SK-N-SH treated with all-trans-retinoic acid at 6 μM for 48 hours (cell line): ENCODE results near the gene SRBD1.

Experiments used
- ATAC-seq: fragments of 200-7000 bp; cut with Tn5 transposase; 3 replicates; pipeline ENCODE4 v1.9.1; 2020; ENCODE audit warnings: mild to moderate bottlenecking, moderate library complexity
- ARNTL ChIP-seq: fragments of 450-650 bp; formaldehyde crosslinking; IDR thresholded peaks from 2 replicates; pipeline ENCODE4 v1.5.0; 2020; ENCODE audit warnings: low read depth, mild to moderate bottlenecking, moderate library complexity, borderline replicate concordance
- BACH2 ChIP-seq: fragments of 250-450 bp; sonication (Bioruptor Pico); IDR thresholded peaks from 2 replicates; pipeline ENCODE4 v1.9.0; 2021; ENCODE audit warnings: mild to moderate bottlenecking, borderline replicate concordance
- CREB5 ChIP-seq: fragments of 250-450 bp; sonication (Bioruptor Pico); IDR thresholded peaks from 2 replicates; pipeline ENCODE4 v1.5.1; 2020; ENCODE audit warnings: low read depth, mild to moderate bottlenecking, moderate library complexity
- CSDC2 ChIP-seq: fragments of 250-450 bp; sonication (Bioruptor Pico); IDR thresholded peaks from 2 replicates; pipeline ENCODE4 v1.5.0; 2020; ENCODE audit warnings: mild to moderate bottlenecking, moderate library complexity
- CSRNP3 ChIP-seq: fragments of 250-450 bp; sonication (Bioruptor Pico); IDR thresholded peaks from 2 replicates; pipeline ENCODE4 v1.5.1; 2021; ENCODE audit warnings: mild to moderate bottlenecking, moderate library complexity
- ESRRG ChIP-seq: fragments of 250-450 bp; sonication (Bioruptor Pico); IDR thresholded peaks from 2 replicates; pipeline ENCODE4 v1.6.1; 2021; ENCODE audit warnings: mild to moderate bottlenecking
- GLIS3 ChIP-seq: fragments of 250-450 bp; sonication (Bioruptor Pico); IDR thresholded peaks from 2 replicates; pipeline ENCODE4 v1.5.0; 2020; ENCODE audit warnings: mild to moderate bottlenecking, moderate library complexity
- ISL1 ChIP-seq: fragments of 250-450 bp; sonication (Bioruptor Pico); IDR thresholded peaks from 2 replicates; pipeline ENCODE4 v2.1.2; 2022; ENCODE audit warnings: mild to moderate bottlenecking, moderate library complexity
- OSR1 ChIP-seq: fragments of 250-450 bp; sonication (Bioruptor Pico); IDR thresholded peaks from 2 replicates; pipeline ENCODE4 v1.8.0; 2022; ENCODE audit warnings: moderate library complexity, mild to moderate bottlenecking, inconsistent platforms
- POU6F1 ChIP-seq: fragments of 250-450 bp; sonication (Bioruptor Pico); IDR thresholded peaks from 2 replicates; pipeline ENCODE4 v1.8.0; 2021; ENCODE audit warnings: low read depth, mild to moderate bottlenecking, moderate library complexity, borderline replicate concordance
- PPARA ChIP-seq: fragments of 250-450 bp; sonication (Bioruptor Pico); IDR thresholded peaks from 2 replicates; pipeline ENCODE4 v1.5.0; 2020; ENCODE audit warnings: mild to moderate bottlenecking, borderline replicate concordance
- RARB ChIP-seq: fragments of 250-450 bp; sonication (Bioruptor Pico); IDR thresholded peaks from 2 replicates; pipeline ENCODE4 v1.8.0; 2021; ENCODE audit warnings: mild to moderate bottlenecking, moderate library complexity
- SNAI2 ChIP-seq: fragments of 250-450 bp; sonication (Bioruptor Pico); IDR thresholded peaks from 2 replicates; pipeline ENCODE4 v1.5.0; 2020; ENCODE audit warnings: mild to moderate bottlenecking, moderate library complexity
- TCF4 ChIP-seq: fragments of 250-450 bp; sonication (Bioruptor Pico); IDR thresholded peaks from 2 replicates; pipeline ENCODE4 v1.8.0; 2021; ENCODE audit warnings: mild to moderate bottlenecking, moderate library complexity, borderline replicate concordance
- TOX ChIP-seq: fragments of 250-450 bp; sonication (Bioruptor Pico); IDR thresholded peaks from 2 replicates; pipeline ENCODE4 v1.8.0; 2021; ENCODE audit warnings: mild to moderate bottlenecking, moderate library complexity, borderline replicate concordance
- ZC3H10 ChIP-seq: fragments of 250-450 bp; sonication (Bioruptor Pico); IDR thresholded peaks from 2 replicates; pipeline ENCODE4 v1.5.1; 2021; ENCODE audit warnings: mild to moderate bottlenecking, moderate library complexity
- ZFP3 ChIP-seq: fragments of 250-450 bp; sonication (Bioruptor Pico); IDR thresholded peaks from 2 replicates; pipeline ENCODE4 v1.5.0; 2020; ENCODE audit warnings: mild to moderate bottlenecking, moderate library complexity
- ZFP30 ChIP-seq: fragments of 450-650 bp; formaldehyde crosslinking; IDR thresholded peaks from 2 replicates; pipeline ENCODE4 v1.5.0; 2022; ENCODE audit warnings: mild to moderate bottlenecking, moderate library complexity
- ZNF565 ChIP-seq: fragments of 450-650 bp; formaldehyde crosslinking; conservative IDR thresholded peaks from 2 replicates; pipeline ENCODE4 v1.5.0; 2020; ENCODE audit warnings: low read depth, mild to moderate bottlenecking, moderate library complexity
- ZNF70 ChIP-seq: fragments of 450-650 bp; formaldehyde crosslinking; IDR thresholded peaks from 2 replicates; pipeline ENCODE4 v1.5.0; 2020; ENCODE audit warnings: mild to moderate bottlenecking, moderate library complexity
- ZNF8 ChIP-seq: fragments of 450-650 bp; formaldehyde crosslinking; IDR thresholded peaks from 2 replicates; pipeline ENCODE4 v1.5.0; 2020; ENCODE audit warnings: mild to moderate bottlenecking, moderate library complexity
- TF ChIP-seq, protein P1 (sequence below): fragments of 250-450 bp; sonication (Bioruptor Pico); IDR thresholded peaks from 2 replicates; pipeline ENCODE4 v1.5.0; 2020; ENCODE audit warnings: mild to moderate bottlenecking, moderate library complexity
- TF ChIP-seq, protein P2 (sequence below): fragments of 250-450 bp; sonication (Bioruptor Pico); IDR thresholded peaks from 2 replicates; pipeline ENCODE4 v1.8.0; 2020; ENCODE audit warnings: mild to moderate bottlenecking, moderate library complexity, borderline replicate concordance

The SRBD1 gene

GRCh38 chr2:45397292-45397691 lies 213.8 kb downstream of the SRBD1 start (continued):
- TF ChIP-seq, protein P1, sequence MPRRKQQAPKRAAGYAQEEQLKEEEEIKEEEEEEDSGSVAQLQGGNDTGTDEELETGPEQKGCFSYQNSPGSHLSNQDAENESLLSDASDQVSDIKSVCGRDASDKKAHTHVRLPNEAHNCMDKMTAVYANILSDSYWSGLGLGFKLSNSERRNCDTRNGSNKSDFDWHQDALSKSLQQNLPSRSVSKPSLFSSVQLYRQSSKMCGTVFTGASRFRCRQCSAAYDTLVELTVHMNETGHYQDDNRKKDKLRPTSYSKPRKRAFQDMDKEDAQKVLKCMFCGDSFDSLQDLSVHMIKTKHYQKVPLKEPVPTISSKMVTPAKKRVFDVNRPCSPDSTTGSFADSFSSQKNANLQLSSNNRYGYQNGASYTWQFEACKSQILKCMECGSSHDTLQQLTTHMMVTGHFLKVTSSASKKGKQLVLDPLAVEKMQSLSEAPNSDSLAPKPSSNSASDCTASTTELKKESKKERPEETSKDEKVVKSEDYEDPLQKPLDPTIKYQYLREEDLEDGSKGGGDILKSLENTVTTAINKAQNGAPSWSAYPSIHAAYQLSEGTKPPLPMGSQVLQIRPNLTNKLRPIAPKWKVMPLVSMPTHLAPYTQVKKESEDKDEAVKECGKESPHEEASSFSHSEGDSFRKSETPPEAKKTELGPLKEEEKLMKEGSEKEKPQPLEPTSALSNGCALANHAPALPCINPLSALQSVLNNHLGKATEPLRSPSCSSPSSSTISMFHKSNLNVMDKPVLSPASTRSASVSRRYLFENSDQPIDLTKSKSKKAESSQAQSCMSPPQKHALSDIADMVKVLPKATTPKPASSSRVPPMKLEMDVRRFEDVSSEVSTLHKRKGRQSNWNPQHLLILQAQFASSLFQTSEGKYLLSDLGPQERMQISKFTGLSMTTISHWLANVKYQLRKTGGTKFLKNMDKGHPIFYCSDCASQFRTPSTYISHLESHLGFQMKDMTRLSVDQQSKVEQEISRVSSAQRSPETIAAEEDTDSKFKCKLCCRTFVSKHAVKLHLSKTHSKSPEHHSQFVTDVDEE: no peak
- TF ChIP-seq CREB5 (CRISPR knock-in tag) (no peak), ZNF8 (no peak), ZFP3 (CRISPR knock-in tag) (no peak), ARNTL (no peak), SNAI2 (CRISPR knock-in tag) (no peak), CSDC2 (CRISPR knock-in tag) (no peak), TCF4 (CRISPR knock-in tag) (no peak), TOX (CRISPR knock-in tag) (no peak), GLIS3 (CRISPR knock-in tag) (no peak), ZNF70 (CRISPR knock-in tag) (no peak)

GRCh38 chr2:45396671-45397070 lies 214.4 kb downstream of the SRBD1 start:
- ATAC-seq: no peak
- TF ChIP-seq ZFP30 (no peak), ZFP3 (CRISPR knock-in tag) (no peak), PPARA (CRISPR knock-in tag) (no peak), ESRRG (CRISPR knock-in tag) (no peak), TCF4 (CRISPR knock-in tag) (no peak), RARB (CRISPR knock-in tag) (no peak)
- TF ChIP-seq, all 23 proteins: peak for 0

GRCh38 chr2:45394842-45395241 lies 216.2 kb downstream of the SRBD1 start:
- no peak for TF ChIP-seq ESRRG (CRISPR knock-in tag)
- TF ChIP-seq ISL1 (CRISPR knock-in tag): no peak
- TF ChIP-seq ZFP3 (CRISPR knock-in tag): no peak
- no peak for TF ChIP-seq TCF4 (CRISPR knock-in tag)
- TF ChIP-seq GLIS3 (CRISPR knock-in tag): no peak
- no peak for TF ChIP-seq BACH2
- TF ChIP-seq SNAI2 (CRISPR knock-in tag): no peak
- TF ChIP-seq, protein P2, sequence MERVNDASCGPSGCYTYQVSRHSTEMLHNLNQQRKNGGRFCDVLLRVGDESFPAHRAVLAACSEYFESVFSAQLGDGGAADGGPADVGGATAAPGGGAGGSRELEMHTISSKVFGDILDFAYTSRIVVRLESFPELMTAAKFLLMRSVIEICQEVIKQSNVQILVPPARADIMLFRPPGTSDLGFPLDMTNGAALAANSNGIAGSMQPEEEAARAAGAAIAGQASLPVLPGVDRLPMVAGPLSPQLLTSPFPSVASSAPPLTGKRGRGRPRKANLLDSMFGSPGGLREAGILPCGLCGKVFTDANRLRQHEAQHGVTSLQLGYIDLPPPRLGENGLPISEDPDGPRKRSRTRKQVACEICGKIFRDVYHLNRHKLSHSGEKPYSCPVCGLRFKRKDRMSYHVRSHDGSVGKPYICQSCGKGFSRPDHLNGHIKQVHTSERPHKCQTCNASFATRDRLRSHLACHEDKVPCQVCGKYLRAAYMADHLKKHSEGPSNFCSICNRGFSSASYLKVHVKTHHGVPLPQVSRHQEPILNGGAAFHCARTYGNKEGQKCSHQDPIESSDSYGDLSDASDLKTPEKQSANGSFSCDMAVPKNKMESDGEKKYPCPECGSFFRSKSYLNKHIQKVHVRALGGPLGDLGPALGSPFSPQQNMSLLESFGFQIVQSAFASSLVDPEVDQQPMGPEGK (CRISPR knock-in tag): no peak
- no peak for TF ChIP-seq RARB (CRISPR knock-in tag)
- TF ChIP-seq CSRNP3 (CRISPR knock-in tag): no peak
- no peak for TF ChIP-seq CREB5 (CRISPR knock-in tag)
- TF ChIP-seq PPARA (CRISPR knock-in tag): no peak
- no peak for TF ChIP-seq ZC3H10
- TF ChIP-seq ZNF8: no peak
- no peak for TF ChIP-seq ZNF565 (CRISPR knock-in tag)
- TF ChIP-seq, protein P1: no peak
- no peak for TF ChIP-seq TOX (CRISPR knock-in tag)
- TF ChIP-seq POU6F1 (CRISPR knock-in tag): no peak
- TF ChIP-seq ZFP30: no peak
- TF ChIP-seq OSR1 (CRISPR knock-in tag): no peak
- ATAC-seq: no peak
